IPS DF 6.9 (cell line): ENCODE data around the gene SLC24A4.

Source experiments
- DNase-seq: peaks from one replicate; pipeline ENCODE4 v3.0.0-alpha.2; 2013; ENCODE audit warnings: low read depth, low spot score
- H3K27ac ChIP-seq: one replicate; pipeline ENCODE4 v1.5.1; 2013; ENCODE audit warnings: low read length, control low read depth
- H3K27me3 ChIP-seq: 2 replicates; pipeline ENCODE4 v1.6.1; 2013; ENCODE audit warnings: mild to moderate bottlenecking, low read length; ENCODE audit not compliant: control insufficient read depth, insufficient read depth
- H3K36me3 ChIP-seq: 2 replicates; pipeline ENCODE4 v1.6.1; 2013; ENCODE audit warnings: low read length; ENCODE audit not compliant: control insufficient read depth, insufficient read depth
- H3K4me1 ChIP-seq: 2 replicates; pipeline ENCODE4 v1.6.1; 2013; ENCODE audit warnings: low read length; ENCODE audit not compliant: control insufficient read depth, insufficient read depth
- H3K4me3 ChIP-seq: 2 replicates; pipeline ENCODE4 v1.5.1; 2013; ENCODE audit warnings: mild to moderate bottlenecking, low read length
- H3K9me3 ChIP-seq: 2 replicates; pipeline ENCODE4 v1.6.1; 2013; ENCODE audit warnings: low read length, inconsistent platforms; ENCODE audit not compliant: control insufficient read depth, insufficient read depth
- WGBS: extraction: QIAGEN DNeasy Blood & Tissue Kit; methylation state at CpG from one replicate; pipeline ENCODE4 v1.1.7; 2013; ENCODE audit warnings: mixed read lengths, missing lambda C conversion rate; ENCODE audit not compliant: insufficient read length, insufficient coverage; 5-methylcytosine and 5-hydroxymethylcytosine counted together

The SLC24A4 gene

GRCh38 chr14:92411941-92412340 lies 89.0 kb downstream of the SLC24A4 start:
- H3K36me3 ChIP-seq: no peaks in the 10 kb centered on the region
- H3K27me3 ChIP-seq: no peaks in the 10 kb centered on the region
- no peaks in the 10 kb centered on the region for H3K4me1 ChIP-seq
- H3K4me3 ChIP-seq: no peak overlapping the region
- no peak for DNase-seq
- whole genome bisulfite sequencing: no CpG with 5 or more reads among the region's 7 CpGs
- H3K27ac ChIP-seq: no peak overlapping the region
- H3K9me3 ChIP-seq: no peaks in the 10 kb centered on the region

GRCh38 chr14:92412912-92413311 lies 89.9 kb downstream of the SLC24A4 start:
- Histone ChIP-seq H3K27ac (no peak overlapping the region), H3K4me3 (no peak overlapping the region), H3K36me3 (no peaks in the 10 kb centered on the region), H3K9me3 (no peaks in the 10 kb centered on the region), H3K27me3 (no peaks in the 10 kb centered on the region), H3K4me1 (no peaks in the 10 kb centered on the region)
- DNase-seq: no peak
- no CpG with 5 or more reads among the region's 10 CpGs for WGBS

GRCh38 chr14:92413379-92413778 lies 90.4 kb downstream of the SLC24A4 start:
- Histone ChIP-seq H3K36me3 (no peaks in the 10 kb centered on the region), H3K27me3 (no peaks in the 10 kb centered on the region), H3K9me3 (no peaks in the 10 kb centered on the region), H3K4me3 (no peak overlapping the region), H3K27ac (no peak overlapping the region), H3K4me1 (no peaks in the 10 kb centered on the region)
- no peak for DNase-seq
- WGBS: no CpG with 5 or more reads among the region's 7 CpGs

- no peak for DNase-seq
- no peaks in the 10 kb centered on the region for H3K36me3 ChIP-seq
- H3K4me3 ChIP-seq: no peak overlapping the region
- no peak overlapping the region for H3K27ac ChIP-seq
- no peaks in the 10 kb centered on the region for H3K4me1 ChIP-seq
- H3K27me3 ChIP-seq: no peaks in the 10 kb centered on the region
- no CpG with 5 or more reads among the region's 13 CpGs for WGBS
- no peaks in the 10 kb centered on the region for H3K9me3 ChIP-seq
These were observed 91.9 kb downstream of the SLC24A4 start for GRCh38 chr14:92414690-92415445.

GRCh38 chr14:92415969-92416368 lies 93.0 kb downstream of the SLC24A4 start:
- Histone ChIP-seq H3K27me3 (no peaks in the 10 kb centered on the region), H3K36me3 (no peaks in the 10 kb centered on the region), H3K4me3 (no peak overlapping the region), H3K9me3 (no peaks in the 10 kb centered on the region), H3K27ac (no peak overlapping the region), H3K4me1 (no peaks in the 10 kb centered on the region)
- WGBS: no CpG with 5 or more reads among the region's 9 CpGs
- DNase-seq: no peak

GRCh38 chr14:92416544-92416943 lies 93.6 kb downstream of the SLC24A4 start:
- Histone ChIP-seq H3K27ac (no peak overlapping the region), H3K9me3 (no peaks in the 10 kb centered on the region), H3K27me3 (no peaks in the 10 kb centered on the region), H3K4me1 (no peaks in the 10 kb centered on the region), H3K36me3 (no peaks in the 10 kb centered on the region), H3K4me3 (no peak overlapping the region)
- DNase-seq: no peak
- WGBS: no CpG with 5 or more reads among the region's 2 CpGs

GRCh38 chr14:92417759-92418158 lies 94.8 kb downstream of the SLC24A4 start:
- no CpG with 5 or more reads among the region's 3 CpGs for WGBS
- H3K9me3 ChIP-seq: no peaks in the 10 kb centered on the region
- H3K4me3 ChIP-seq: no peak overlapping the region
- H3K27me3 ChIP-seq: no peaks in the 10 kb centered on the region
- no peak for DNase-seq
- no peak overlapping the region for H3K27ac ChIP-seq
- H3K36me3 ChIP-seq: no peaks in the 10 kb centered on the region
- H3K4me1 ChIP-seq: no peaks in the 10 kb centered on the region

GRCh38 chr14:92421751-92422150 lies 98.8 kb downstream of the SLC24A4 start:
- Histone ChIP-seq H3K4me3 (no peak overlapping the region), H3K36me3 (no peaks in the 10 kb centered on the region), H3K27ac (no peak overlapping the region), H3K9me3 (no peaks in the 10 kb centered on the region), H3K27me3 (no peaks in the 10 kb centered on the region), H3K4me1 (no peaks in the 10 kb centered on the region)
- DNase-seq: no peak
- no CpG with 5 or more reads among the region's 6 CpGs for WGBS

GRCh38 chr14:92425101-92425500 lies 102.1 kb downstream of the SLC24A4 start:
- DNase-seq: no peak
- no peaks in the 10 kb centered on the region for H3K27me3 ChIP-seq
- no peaks in the 10 kb centered on the region for H3K4me1 ChIP-seq
- H3K4me3 ChIP-seq: no peak overlapping the region
- no peaks in the 10 kb centered on the region for H3K36me3 ChIP-seq
- no peak overlapping the region for H3K27ac ChIP-seq
- no peaks in the 10 kb centered on the region for H3K9me3 ChIP-seq

GRCh38 chr14:92426237-92426636 lies 103.3 kb downstream of the SLC24A4 start:
- no peaks in the 10 kb centered on the region for H3K4me1 ChIP-seq
- no peak overlapping the region for H3K27ac ChIP-seq
- H3K4me3 ChIP-seq: no peak overlapping the region
- no peaks in the 10 kb centered on the region for H3K9me3 ChIP-seq
- no peak for DNase-seq
- no CpG with 5 or more reads among the region's 4 CpGs for WGBS
- no peaks in the 10 kb centered on the region for H3K27me3 ChIP-seq
- no peaks in the 10 kb centered on the region for H3K36me3 ChIP-seq

- no peaks in the 10 kb centered on the region for H3K9me3 ChIP-seq
- no peaks in the 10 kb centered on the region for H3K36me3 ChIP-seq
- H3K27me3 ChIP-seq: no peaks in the 10 kb centered on the region
- DNase-seq: no peak
- H3K27ac ChIP-seq: no peak overlapping the region
- WGBS: no CpG with 5 or more reads among the region's 3 CpGs
- H3K4me1 ChIP-seq: no peaks in the 10 kb centered on the region
- H3K4me3 ChIP-seq: no peak overlapping the region
These were observed 104.1 kb downstream of the SLC24A4 start for GRCh38 chr14:92427096-92427495.
